ENCODE results near the gene TFAP2A. TPM values are rescaled to one million over a fixed set of nuclear protein-coding genes. Genes with fewer than 3 reads are reported as not detected.

The TFAP2A gene
- total and polyA plus RNA-seq, 12 donors = 0.12 to 0.95 (median 0.20) TPM; not detected in 2

DNA sequence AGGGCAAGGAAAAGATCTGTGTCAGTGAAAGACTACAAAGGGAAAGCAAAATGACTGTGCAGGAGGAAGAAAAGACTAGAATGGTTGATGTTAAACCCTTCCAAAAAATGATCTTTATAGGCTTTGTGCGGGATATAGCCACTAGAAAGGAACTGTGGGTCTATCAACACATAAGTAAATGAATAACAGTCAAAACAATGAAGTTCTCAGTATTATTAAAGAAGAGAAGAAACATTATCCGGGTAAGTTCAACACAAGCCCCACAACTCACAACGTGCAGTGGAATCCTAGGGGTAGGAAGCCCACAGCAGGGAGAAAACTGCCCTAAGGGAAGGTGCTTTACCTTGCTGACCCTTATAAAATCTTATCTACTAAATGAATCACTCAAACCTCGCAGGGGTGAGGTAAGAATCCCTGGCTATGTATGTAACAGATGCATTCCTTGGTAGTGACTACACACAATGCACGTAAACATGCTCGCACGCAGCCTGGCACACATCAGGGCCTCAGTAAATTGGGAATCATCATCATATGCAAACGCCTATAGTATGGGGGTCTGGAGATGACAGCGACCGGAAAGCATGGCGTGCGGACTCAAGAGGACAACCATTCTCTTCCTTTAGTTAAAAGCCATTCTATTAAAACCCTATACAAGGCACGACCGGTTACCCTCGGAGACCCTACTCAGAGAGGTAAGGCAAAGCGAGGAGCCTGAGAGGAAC is 11.3 kb downstream of the TFAP2A start:
- no peak for TF ChIP-seq CTCF (IDR thresholded peaks at IDR 0.05)
- Histone ChIP-seq H3K4me1 (peaks cover 0 to 16% (median 13%) of the 10 kb centered on the region in 9 donors), H3K36me3 (no peaks in the 10 kb centered on the region), H3K27me3 (peaks cover 0 to 100% (median 98%) of the 10 kb centered on the region in 7 donors), H3K4me3 (peak overlapping the region; percentile 19 to 62 (median 56)), H3K9me3 (peaks cover 0 to 6% (median 0%) of the 10 kb centered on the region in 11 donors), H3K27ac (no peak overlapping the region)
- 3 to 6% methylated on average over 16 of the region's 16 CpGs for WGBS, 2 donors
- ATAC-seq = no peak
- intact Hi-C loops (cut with DNase I) = no loop called here
- no peak for DNase-seq

DNA sequence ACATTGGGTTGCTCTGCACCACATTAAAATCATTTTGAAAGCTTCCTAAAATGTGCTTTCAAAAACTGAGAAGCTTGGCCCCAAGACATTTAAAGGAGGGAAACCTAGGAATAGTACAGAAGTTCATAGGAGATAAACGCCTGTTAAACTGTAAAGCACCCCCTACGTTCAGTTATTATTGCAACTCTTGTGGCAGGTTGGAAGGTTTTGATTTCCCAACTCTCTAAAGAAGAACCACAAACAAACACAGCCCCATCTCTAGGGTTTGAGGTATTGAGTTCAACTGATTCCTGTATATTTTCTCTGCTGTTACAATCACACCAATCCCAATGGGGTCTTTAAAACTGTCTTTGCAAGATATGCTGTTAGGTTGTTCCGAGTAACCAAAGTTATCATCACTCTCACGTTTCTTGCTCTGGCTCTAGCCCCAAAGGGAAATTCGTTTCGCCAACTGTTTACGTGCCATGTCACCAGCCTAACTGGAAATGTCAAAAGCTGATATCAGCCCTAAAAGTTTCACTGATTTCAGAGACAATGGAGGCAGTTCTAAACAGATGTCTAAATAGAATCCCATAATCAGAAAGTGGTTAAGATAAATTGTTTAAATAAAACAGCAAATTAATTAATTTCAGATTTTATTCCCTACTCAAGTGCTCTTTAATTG is 12.1 kb downstream of the TFAP2A start:
- intact Hi-C loops (cut with DNase I) = no loop called here
- Histone ChIP-seq H3K9me3 (peaks cover 0 to 6% (median 0%) of the 10 kb centered on the region in 11 donors), H3K4me3 (no peak overlapping the region), H3K27me3 (peaks cover 0 to 100% (median 98%) of the 10 kb centered on the region in 7 donors), H3K36me3 (no peaks in the 10 kb centered on the region), H3K4me1 (peaks cover 0 to 16% (median 13%) of the 10 kb centered on the region in 9 donors), H3K27ac (no peak overlapping the region)
- 44 to 45% methylated on average over 7 of the region's 7 CpGs for WGBS, 2 donors
- DNase-seq (no peak), ATAC-seq (no peak)
- no peak for TF ChIP-seq CTCF (IDR thresholded peaks at IDR 0.05)

DNA sequence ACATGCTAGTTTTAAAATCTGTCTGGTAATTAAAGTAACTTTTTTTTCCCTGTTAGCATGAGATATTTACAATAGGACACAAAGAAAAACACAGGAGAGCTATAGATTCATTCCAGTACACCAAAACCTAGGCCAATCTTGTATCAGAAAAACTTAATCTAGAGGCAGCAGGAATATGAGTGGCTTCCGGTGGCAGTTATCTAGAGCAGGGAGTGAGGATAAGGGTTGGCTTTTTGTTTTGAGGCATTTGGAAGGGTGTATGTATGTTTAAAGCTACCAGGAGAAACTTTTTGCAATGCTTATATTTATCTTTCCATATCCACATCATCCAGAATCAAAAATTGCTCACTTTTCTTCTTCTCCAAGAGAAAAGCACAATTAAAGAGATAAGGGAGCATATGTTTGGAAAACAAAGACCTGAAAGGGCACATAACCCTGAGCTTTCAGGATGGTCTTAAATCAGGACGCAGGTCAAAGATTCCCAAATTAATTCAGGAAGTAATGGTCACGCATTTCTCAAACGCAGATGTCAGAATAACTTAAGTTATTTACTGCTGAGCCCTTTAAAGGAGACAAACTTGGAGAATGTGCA is 13.1 kb downstream of the TFAP2A start:
- no peak for ATAC-seq
- peaks cover 0 to 6% (median 0%) of the 10 kb centered on the region in 11 donors for H3K9me3 ChIP-seq

More for the DNA sequence above, 13.1 kb downstream of the TFAP2A start:
- Histone ChIP-seq H3K4me3 (no peak overlapping the region), H3K27ac (no peak overlapping the region), H3K27me3 (peaks cover 0 to 100% (median 98%) of the 10 kb centered on the region in 7 donors), H3K36me3 (no peaks in the 10 kb centered on the region), H3K4me1 (peaks cover 0 to 16% (median 13%) of the 10 kb centered on the region in 9 donors)
- intact Hi-C loops (cut with DNase I) = no loop called here
- TF ChIP-seq CTCF (IDR thresholded peaks at IDR 0.05) = no peak
- 39 to 54% methylated on average over 4 of the region's 4 CpGs for WGBS, 2 donors
- DNase-seq = no peak

Data from heart right ventricle (tissue), 16 donors.